CD4-positive, CD25-positive, alpha-beta regulatory T cell (primary cell): ENCODE measurements around the gene AKR7A3. TPM values are rescaled to one million over a fixed set of nuclear protein-coding genes. Genes with fewer than 3 reads are reported as not detected.

ENCODE experiments used
- ATAC-seq, 2 donors: fragments of 150-1000 bp; cut with Tn5 transposase; one replicate each; pipeline ENCODE4 v1.10.0; 2021; ENCODE audit warnings: low read depth in 2 of 2, moderate number of reproducible peaks in 2 of 2, moderate library complexity in 1 of 2
- DNase-seq, 3 donors: peaks; one replicate each; pipeline versions ENCODE4 v3.0.0 to v3.0.0-alpha.2; 2012 to 2022; ENCODE audit warnings: mixed read lengths in 1 of 3
- H3K27ac ChIP-seq: one replicate; pipeline ENCODE4 v1.7.0; 2013; ENCODE audit warnings: mild to moderate bottlenecking, low read length; ENCODE audit not compliant: insufficient read depth, poor library complexity, severe bottlenecking
- H3K27me3 ChIP-seq: one replicate; pipeline ENCODE4 v1.7.0; 2013; ENCODE audit warnings: low read length; ENCODE audit not compliant: control insufficient read depth, insufficient read depth
- H3K36me3 ChIP-seq: one replicate; pipeline ENCODE4 v1.7.0; 2013; ENCODE audit warnings: mild to moderate bottlenecking, low read length, moderate library complexity; ENCODE audit not compliant: control insufficient read depth, insufficient read depth
- H3K4me1 ChIP-seq: 2 replicates; pipeline ENCODE4 v1.7.0; 2013; ENCODE audit warnings: mild to moderate bottlenecking, low read length; ENCODE audit not compliant: insufficient read depth, control insufficient read depth, poor library complexity, severe bottlenecking
- H3K4me3 ChIP-seq: one replicate; pipeline ENCODE4 v1.7.0; 2013; ENCODE audit warnings: low read depth, mild to moderate bottlenecking, low read length, moderate library complexity
- H3K9me3 ChIP-seq, 2 experiments: 1 replicate in 1 of 2; 2 replicates in 1 of 2; pipeline ENCODE4 v1.7.0; 2013; ENCODE audit warnings: low read length in 2 of 2, mild to moderate bottlenecking in 1 of 2, moderate library complexity in 1 of 2; ENCODE audit not compliant: control insufficient read depth in 2 of 2
- H3K27ac Mint-ChIP-seq, 3 donors: one replicate each; pipeline ENCODE4 v1.8.0; 2020 to 2022; ENCODE audit warnings: mild to moderate bottlenecking in 3 of 3, mixed read lengths in 3 of 3, moderate library complexity in 2 of 3
- H3K27me3 Mint-ChIP-seq: one replicate; pipeline ENCODE4 v1.8.0; 2022; ENCODE audit warnings: mild to moderate bottlenecking, mixed read lengths
- H3K36me3 Mint-ChIP-seq: one replicate; pipeline ENCODE4 v1.8.0; 2020; ENCODE audit warnings: mixed read lengths
- H3K4me1 Mint-ChIP-seq, 4 donors: one replicate each; pipeline ENCODE4 v1.8.0; 2020 to 2022; ENCODE audit warnings: mixed read lengths in 4 of 4, mild to moderate bottlenecking in 1 of 4
- H3K4me3 Mint-ChIP-seq, 4 donors: one replicate each; pipeline ENCODE4 v1.8.0; 2020 to 2022; ENCODE audit warnings: mild to moderate bottlenecking in 4 of 4, mixed read lengths in 4 of 4, moderate library complexity in 3 of 4
- H3K9me3 Mint-ChIP-seq, 7 donors: one replicate each; pipeline ENCODE4 v1.8.0; 2020 to 2022; ENCODE audit warnings: mixed read lengths in 7 of 7, mild to moderate bottlenecking in 3 of 7, moderate library complexity in 2 of 7
- polyA plus RNA-seq, 4 donors: library from polyadenylated mRNA; unstranded; fragments of 300-500 nt; fragmentation: Illumina TruSeq; gene quantifications; one replicate each; pipeline ENCODE4 v1.2.3, GENCODE V29; 2021
- total RNA-seq: library from RNA; stranded (reverse); gene quantifications from one replicate; pipeline ENCODE4 v1.2.3, GENCODE V29; 2022

The AKR7A3 gene
- total and polyA plus RNA-seq, 5 donors from 2014 or later: 0.25 to 0.99 TPM; not detected in 3

DNA sequence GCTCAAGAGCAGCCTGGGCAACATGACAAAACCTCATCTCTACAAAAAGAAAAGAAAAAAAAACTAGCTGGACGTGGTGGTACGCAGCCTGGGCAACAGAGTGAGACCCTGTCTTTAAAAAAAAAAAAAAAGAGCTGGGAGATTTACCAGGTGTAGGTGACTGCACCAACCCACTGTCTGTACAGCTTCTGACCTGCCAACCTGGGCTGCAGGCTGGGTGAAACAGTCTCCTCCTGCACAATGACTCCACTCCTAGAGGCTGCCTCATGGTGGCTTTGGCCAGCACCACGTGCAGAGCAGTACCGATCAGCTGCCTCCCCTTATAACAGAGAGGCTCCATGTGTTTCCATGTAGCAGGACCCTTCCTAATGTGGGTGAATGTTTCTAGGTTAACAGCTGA is 33.3 kb downstream of the AKR7A3 start:
- H3K27ac Mint-ChIP-seq: no peak overlapping the region
- Histone ChIP-seq H3K9me3 (no peaks in the 10 kb centered on the region), H3K36me3 (peaks cover 47% of the 10 kb centered on the region), H3K4me1 (peaks cover 30% of the 10 kb centered on the region), H3K4me3 (no peak overlapping the region), H3K27me3 (no peaks in the 10 kb centered on the region), H3K27ac (no peak overlapping the region)
- peaks cover 6 to 42% (median 25%) of the 10 kb centered on the region in 4 donors for H3K4me1 Mint-ChIP-seq
- no peaks in the 10 kb centered on the region for H3K9me3 Mint-ChIP-seq
- ATAC-seq: no peak
- DNase-seq: no peak
- H3K36me3 Mint-ChIP-seq: peaks cover 5% of the 10 kb centered on the region
- H3K27me3 Mint-ChIP-seq: no peaks in the 10 kb centered on the region
- no peak overlapping the region for H3K4me3 Mint-ChIP-seq

GRCh38 chr1:19254416-19254815 is 34.2 kb downstream of the AKR7A3 start:
- Mint-ChIP-seq H3K4me1 (peaks cover 6 to 48% (median 27%) of the 10 kb centered on the region in 4 donors), H3K36me3 (peaks cover 5% of the 10 kb centered on the region), H3K4me3 (no peak overlapping the region), H3K27ac (no peak overlapping the region), H3K9me3 (no peaks in the 10 kb centered on the region), H3K27me3 (no peaks in the 10 kb centered on the region)
- no peaks in the 10 kb centered on the region for H3K27me3 ChIP-seq
- H3K36me3 ChIP-seq: peaks cover 39% of the 10 kb centered on the region
- ATAC-seq (no peak), DNase-seq (no peak)
- H3K27ac ChIP-seq: no peak overlapping the region
- no peaks in the 10 kb centered on the region for H3K9me3 ChIP-seq
- peaks cover 33% of the 10 kb centered on the region for H3K4me1 ChIP-seq
- H3K4me3 ChIP-seq: no peak overlapping the region

GRCh38 chr1:19251305-19252196 is 37.0 kb downstream of the AKR7A3 start, which contains the start of the genes EMC1 and MRTO4:
Gene EMC1 (minus strand): TSS chr1:19251524. CDS start chr1:19251509, 15 bp downstream.
Gene MRTO4 (plus strand): TSS chr1:19251805. CDS start chr1:19251836, 31 bp downstream.
- Mint-ChIP-seq H3K27me3 (no peaks in the 10 kb centered on the region), H3K4me1 (peaks cover 6 to 48% (median 22%) of the 10 kb centered on the region in 4 donors), H3K36me3 (no peaks in the 10 kb centered on the region), H3K9me3 (no peaks in the 10 kb centered on the region), H3K4me3 (peak within 1 kb of the TSS; percentile 94 to 99 (median 96)), H3K27ac (peak within 1 kb of the TSS; percentile 89 to 95 (median 94))
- no peaks in the 10 kb centered on the region for H3K9me3 ChIP-seq
- no peaks in the 10 kb centered on the region for H3K27me3 ChIP-seq
- DNase-seq (peak; percentile 84 to 92 (median 88)), ATAC-seq (peak; percentile 94 to 95)
- H3K36me3 ChIP-seq: peaks cover 14% of the 10 kb centered on the region
- H3K4me1 ChIP-seq: peaks cover 33% of the 10 kb centered on the region
- peak within 1 kb of the TSS; percentile 92 for H3K27ac ChIP-seq
- peak within 1 kb of the TSS; percentile 97 for H3K4me3 ChIP-seq

DNA sequence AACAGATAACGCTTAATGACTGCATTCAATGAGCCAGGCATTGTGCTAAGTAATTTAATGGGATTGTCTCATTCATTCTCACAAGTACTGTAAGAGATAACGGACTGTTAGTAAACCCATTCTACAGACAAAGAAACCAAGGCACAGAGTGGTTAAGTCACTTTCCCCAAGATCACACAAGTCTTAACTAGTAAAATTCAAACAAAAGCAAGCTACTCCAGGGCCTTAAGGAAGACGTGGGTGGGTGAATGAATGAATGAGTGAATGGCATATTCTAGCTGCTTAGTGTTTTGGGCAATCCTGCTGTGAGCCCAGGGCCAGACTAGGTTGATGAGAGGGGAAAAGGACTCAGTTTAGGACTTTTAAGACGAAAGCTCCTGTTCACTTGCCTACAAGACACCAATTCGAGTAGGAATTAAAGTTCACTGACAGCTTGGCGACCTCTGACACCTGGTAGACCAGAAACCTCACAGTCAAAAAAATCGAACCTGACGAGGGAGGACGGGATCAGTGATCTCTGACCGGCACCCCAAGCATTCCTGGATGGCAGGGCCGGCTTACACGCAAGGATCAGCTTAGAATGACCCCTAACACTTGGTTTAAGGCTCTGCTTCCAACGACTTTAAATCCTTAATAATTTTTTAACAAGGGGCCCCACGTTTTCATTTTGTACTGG is 37.8 kb downstream of the AKR7A3 start:
- peak overlapping the region; percentile 92 for H3K27ac ChIP-seq
- ATAC-seq (no peak), DNase-seq (peak in 1 of 3 donors; percentile 15)
- Mint-ChIP-seq H3K36me3 (no peaks in the 10 kb centered on the region), H3K27me3 (no peaks in the 10 kb centered on the region), H3K9me3 (no peaks in the 10 kb centered on the region), H3K4me1 (peaks cover 6 to 48% (median 22%) of the 10 kb centered on the region in 4 donors), H3K4me3 (peak overlapping the region; percentile 94 to 99 (median 96)), H3K27ac (peak overlapping the region; percentile 89 to 95 (median 94))
- peak overlapping the region; percentile 97 for H3K4me3 ChIP-seq
- H3K27me3 ChIP-seq: no peaks in the 10 kb centered on the region
- H3K4me1 ChIP-seq: peaks cover 33% of the 10 kb centered on the region
- H3K9me3 ChIP-seq: no peaks in the 10 kb centered on the region
- H3K36me3 ChIP-seq: peaks cover 8% of the 10 kb centered on the region

DNA sequence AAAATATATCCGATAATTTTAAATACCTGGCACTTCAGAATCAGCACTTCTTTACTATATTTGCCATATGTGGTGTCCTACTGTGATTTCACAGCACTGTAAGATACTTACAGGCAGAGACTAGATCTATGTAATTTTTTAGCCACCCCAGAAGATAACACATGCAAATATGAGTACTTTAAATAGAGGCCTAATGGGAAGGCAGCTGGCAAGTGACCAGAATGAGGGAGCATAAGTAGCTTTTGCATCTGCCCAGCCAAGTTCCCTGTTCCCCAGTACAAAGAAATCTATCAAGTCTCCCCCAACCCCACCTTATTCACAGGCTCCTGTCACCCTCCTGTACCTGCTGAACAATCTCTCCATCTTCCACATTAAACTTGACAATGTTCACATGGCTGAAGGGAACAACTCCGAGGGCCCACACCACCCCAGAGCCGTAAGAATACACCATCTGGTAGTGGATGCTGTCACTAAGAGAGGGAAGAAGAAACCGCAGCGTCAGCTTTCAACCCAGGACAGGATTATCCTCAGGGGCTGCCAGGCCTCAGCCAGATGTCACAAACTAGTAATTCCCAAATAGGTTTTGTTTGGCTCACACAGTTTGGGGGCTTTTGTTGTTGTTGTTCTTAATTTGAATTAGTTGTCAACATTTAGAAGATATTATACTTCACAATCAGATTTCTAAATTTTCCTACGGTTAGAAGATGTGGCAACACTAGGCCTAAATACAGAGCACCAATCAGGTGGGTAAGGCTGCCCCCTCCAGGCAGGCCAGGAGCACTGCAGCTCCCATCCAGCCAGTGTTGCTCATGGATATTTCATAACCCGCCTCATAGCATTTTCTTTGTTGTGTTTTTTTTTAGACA is 47.7 kb downstream of the AKR7A3 start:
- peak; percentile 83 to 85 for ATAC-seq
- H3K9me3 ChIP-seq: no peaks in the 10 kb centered on the region
- H3K27me3 Mint-ChIP-seq: no peaks in the 10 kb centered on the region
- peaks cover 43% of the 10 kb centered on the region for H3K36me3 Mint-ChIP-seq
- no peak overlapping the region for H3K4me3 ChIP-seq
- H3K4me3 Mint-ChIP-seq: no peak overlapping the region
- H3K4me1 ChIP-seq: no peaks in the 10 kb centered on the region
- peaks cover 81% of the 10 kb centered on the region for H3K36me3 ChIP-seq
- H3K27ac Mint-ChIP-seq: peak overlapping the region in 1 of 3 donors; percentile 29
- peak; percentile 44 to 69 (median 56) for DNase-seq
- peaks cover 0 to 1% (median 0%) of the 10 kb centered on the region in 7 donors for H3K9me3 Mint-ChIP-seq
- H3K27me3 ChIP-seq: no peaks in the 10 kb centered on the region
- H3K4me1 Mint-ChIP-seq: peaks cover 0 to 3% (median 0%) of the 10 kb centered on the region in 4 donors
- no peak overlapping the region for H3K27ac ChIP-seq

DNA sequence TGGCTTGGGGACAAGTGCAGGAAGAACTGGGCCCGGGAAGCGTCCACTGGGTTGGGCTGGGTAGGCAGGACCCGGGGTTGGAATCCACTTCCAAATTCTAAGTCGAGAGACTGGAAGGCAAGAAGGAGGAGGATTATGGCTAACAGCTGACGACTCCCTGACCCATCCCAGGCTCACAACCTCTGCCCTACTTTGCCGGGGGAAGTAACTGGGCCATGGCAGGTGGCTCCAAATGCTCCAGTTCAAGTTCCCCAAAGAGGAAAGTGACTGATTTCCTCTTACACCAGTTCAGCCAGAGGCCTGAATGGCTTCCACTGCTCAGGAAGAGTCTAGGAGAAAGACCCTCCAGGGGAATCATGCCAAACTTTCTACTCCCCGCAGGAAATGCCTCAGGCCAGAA is 48.7 kb downstream of the AKR7A3 start:
- H3K4me1 Mint-ChIP-seq: peaks cover 0 to 3% (median 0%) of the 10 kb centered on the region in 4 donors
- H3K36me3 Mint-ChIP-seq: peaks cover 43% of the 10 kb centered on the region
- ATAC-seq: no peak
- no peak overlapping the region for H3K4me3 Mint-ChIP-seq
- Histone ChIP-seq H3K27ac (no peak overlapping the region), H3K27me3 (no peaks in the 10 kb centered on the region), H3K4me1 (no peaks in the 10 kb centered on the region), H3K9me3 (no peaks in the 10 kb centered on the region), H3K4me3 (no peak overlapping the region), H3K36me3 (peaks cover 88% of the 10 kb centered on the region)
- H3K27me3 Mint-ChIP-seq: no peaks in the 10 kb centered on the region
- no peak overlapping the region for H3K27ac Mint-ChIP-seq
- H3K9me3 Mint-ChIP-seq: peaks cover 0 to 1% (median 0%) of the 10 kb centered on the region in 7 donors
- DNase-seq: no peak

DNA sequence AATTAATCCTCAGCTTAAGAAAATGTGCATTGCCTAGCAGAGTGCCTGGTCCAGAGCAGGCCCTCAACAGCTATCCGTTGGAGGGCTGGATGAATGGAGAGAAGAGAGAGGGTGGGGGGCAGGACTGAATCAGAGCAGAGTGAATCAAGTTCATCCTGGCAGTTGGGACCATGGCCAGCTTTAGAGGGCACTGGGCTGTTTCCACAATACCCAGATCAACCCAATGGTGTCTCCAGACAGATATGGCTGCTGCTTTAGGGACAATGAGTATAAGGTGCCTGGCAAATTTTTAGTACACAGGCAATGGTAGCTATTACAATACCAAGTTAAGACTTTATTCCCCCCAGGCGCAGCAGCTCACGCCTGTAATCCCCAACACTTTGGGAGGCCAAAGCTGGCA is 54.3 kb downstream of the AKR7A3 start:
- Mint-ChIP-seq H3K4me1 (no peaks in the 10 kb centered on the region), H3K9me3 (peaks cover 0 to 1% (median 0%) of the 10 kb centered on the region in 7 donors), H3K36me3 (peaks cover 42% of the 10 kb centered on the region), H3K4me3 (peak overlapping the region in 1 of 4 donors; percentile 16), H3K27me3 (no peaks in the 10 kb centered on the region), H3K27ac (no peak overlapping the region)
- no peak overlapping the region for H3K27ac ChIP-seq
- no peaks in the 10 kb centered on the region for H3K27me3 ChIP-seq
- H3K4me1 ChIP-seq: no peaks in the 10 kb centered on the region
- no peak overlapping the region for H3K4me3 ChIP-seq
- H3K9me3 ChIP-seq: no peaks in the 10 kb centered on the region
- ATAC-seq: no peak
- DNase-seq: no peak
- peaks cover 87% of the 10 kb centered on the region for H3K36me3 ChIP-seq
